HG03457 (cell line): Measurements from ENCODE around the gene GPR65.

Source experiments
- ATAC-seq: cut with Tn5 transposase; IDR thresholded peaks from one replicate; pipeline ENCODE4 v1.9.1; 2021; ENCODE audit warnings: moderate number of reproducible peaks; ENCODE audit not compliant: unreplicated experiment

GPR65 gene

DNA sequence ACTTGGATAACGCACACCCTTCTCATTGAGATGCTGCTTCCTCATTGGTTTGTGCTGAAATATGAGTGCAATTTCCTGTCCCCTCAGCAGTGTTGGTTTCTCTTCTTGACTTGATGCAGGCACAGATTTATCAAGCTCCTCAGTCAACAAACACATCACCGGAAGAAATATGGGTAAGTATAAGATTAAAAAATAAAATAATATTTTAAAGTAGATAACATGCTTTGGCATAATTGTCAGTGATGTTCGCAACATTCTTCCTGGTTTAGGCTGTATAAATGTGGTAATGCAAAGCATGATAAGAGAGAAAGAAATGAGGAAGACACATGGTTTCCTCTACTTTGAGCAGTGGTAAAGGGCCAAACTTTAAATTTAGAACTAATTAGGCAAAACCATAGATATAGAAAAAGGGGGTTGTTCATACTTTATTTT, at the start of gene GPR65:
Gene GPR65, plus strand, starts transcription at position 86 of the 432 bp plus-strand sequence. CDS start 5,713 bp downstream, outside the sequence.
- peak; percentile 67 for ATAC-seq

DNA sequence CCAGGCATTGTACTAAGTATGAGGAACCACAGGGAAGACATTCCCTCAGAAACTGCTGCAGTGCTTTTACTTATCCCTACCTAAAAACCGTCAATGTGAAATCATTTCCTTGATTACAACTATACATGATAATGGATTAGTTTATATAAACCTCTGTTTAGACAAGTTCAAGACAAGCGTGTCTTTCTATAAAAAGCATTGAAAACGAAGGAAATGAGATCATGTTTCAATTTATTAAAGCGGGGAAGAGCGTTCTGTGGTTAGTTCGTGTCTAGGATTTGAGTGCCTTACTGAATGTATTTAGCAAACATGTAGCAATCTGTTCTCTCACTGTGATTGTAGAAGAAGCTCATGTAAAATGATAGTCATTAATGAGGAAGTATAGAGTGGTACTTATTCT, 49.4 kb upstream of the GPR65 start:
- ATAC-seq = no peak

DNA sequence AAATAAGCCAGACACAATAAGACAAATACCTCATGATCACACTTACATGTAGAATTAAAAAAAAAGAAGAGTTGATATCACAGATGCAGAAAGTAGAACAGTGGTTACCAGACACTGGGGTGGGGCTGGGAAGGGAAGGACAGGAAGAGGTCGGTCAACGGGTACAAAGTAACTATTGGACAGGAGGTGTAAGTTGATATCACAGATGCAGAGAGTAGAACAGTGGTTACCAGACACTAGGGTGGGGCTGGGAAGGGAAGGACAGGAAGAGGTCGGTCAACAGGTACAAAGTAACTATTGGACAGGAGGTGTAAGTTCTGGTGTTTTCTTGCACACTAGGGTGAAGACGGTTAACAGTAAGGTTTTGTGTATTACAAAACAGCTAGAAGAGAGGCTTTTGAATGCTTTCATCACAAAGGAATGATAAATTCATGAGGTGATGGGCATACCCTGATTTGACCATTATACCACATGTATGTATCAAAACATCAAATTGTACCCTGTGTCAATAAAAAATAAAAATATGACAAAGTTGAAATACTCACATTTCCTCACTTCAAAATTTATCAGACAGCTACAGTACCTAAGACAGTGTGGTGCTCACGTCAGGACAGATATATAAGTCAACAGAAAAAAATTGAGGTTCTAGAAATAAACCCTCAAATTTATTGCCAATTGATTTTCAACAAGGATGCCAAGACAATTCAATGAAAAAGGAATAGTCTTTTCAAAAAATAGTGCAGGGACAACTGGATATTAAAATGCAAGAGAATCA, 44.7 kb upstream of the GPR65 start:
- ATAC-seq = no peak

- ATAC-seq = no peak
Observed at GRCh38 chr14:87961246-87961645, 43.7 kb upstream of the GPR65 start.

GRCh38 chr14:87966816-87967215, 38.1 kb upstream of the GPR65 start:
- ATAC-seq = no peak

- ATAC-seq = no peak
Observed at GRCh38 chr14:87967496-87967895, 37.4 kb upstream of the GPR65 start.

GRCh38 chr14:87971010-87971409, 33.9 kb upstream of the GPR65 start:
- peak; percentile 80 for ATAC-seq

GRCh38 chr14:87975636-87976035, 29.3 kb upstream of the GPR65 start:
- ATAC-seq = no peak

DNA sequence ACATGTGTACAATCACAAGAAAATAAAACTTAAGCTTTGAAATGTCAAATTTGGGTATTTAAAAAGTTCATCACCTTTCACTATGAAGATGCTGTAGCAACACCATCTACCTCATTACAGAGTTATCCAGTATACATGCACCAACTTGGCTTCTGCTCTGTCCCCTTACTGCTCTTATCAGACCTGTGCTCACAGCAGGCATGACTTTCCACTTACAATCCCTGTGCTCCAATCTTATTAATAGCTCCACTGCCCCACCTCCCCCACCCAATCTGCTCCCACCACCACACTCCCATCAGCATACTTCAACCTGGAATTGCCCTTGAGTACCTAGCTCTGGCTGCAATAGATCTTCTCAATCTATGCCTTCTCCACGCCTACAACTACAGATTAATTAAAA, 25.2 kb upstream of the GPR65 start:
- ATAC-seq = no peak

DNA sequence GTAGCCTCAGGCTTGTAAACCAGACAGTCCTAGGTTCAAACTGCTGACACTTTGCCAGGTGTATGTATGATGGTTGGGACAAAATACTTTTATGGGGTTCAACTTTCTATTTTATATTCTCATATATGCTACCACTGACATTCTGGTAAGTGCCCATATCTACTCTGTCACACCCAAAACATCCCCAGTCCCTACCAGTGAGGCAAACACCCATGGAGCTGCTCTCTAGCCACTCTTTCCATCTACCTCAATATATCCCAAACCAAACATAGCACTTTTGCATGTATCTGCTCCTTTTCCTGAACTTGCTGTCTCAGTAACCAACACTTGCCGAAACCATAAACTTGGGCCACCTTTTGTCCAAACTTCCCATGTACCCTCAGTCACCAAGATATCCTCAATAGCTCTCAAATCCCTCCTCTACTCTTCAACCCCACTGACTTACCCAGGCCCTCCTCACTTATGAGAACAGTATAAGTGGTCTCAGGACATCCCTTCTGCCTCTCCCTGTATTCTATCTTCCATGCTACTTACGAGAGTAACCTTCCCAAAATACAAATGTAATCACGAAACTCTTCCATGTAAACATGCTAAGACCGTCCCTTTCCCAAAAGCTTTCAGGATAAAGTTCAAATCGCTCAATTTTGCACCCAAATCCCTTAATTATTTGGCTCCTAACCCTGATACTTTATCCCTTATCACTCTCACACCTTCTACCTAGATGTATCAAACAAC, 15.5 kb upstream of the GPR65 start:
- ATAC-seq = no peak

GRCh38 chr14:87989956-87990299, 15.0 kb upstream of the GPR65 start:
- no peak for ATAC-seq

DNA sequence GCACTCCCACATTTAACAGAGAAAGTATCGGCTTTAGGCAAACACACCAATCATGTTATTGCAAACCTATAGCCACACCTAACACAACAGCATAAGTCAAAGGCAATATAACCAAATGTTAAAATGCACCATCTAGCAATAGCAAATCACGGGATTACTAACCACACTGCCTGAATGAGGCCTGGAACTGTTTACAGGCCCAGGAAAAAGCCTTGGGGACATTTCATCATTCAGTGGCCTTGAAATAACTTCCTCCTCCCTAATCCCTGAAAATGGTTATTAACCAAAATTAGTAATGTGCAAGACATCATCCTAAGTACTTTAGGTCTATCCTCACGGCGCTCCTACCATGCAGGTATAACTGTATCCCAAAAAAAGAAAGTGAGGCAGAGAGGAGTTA, 14.3 kb upstream of the GPR65 start:
- no peak for ATAC-seq

GRCh38 chr14:87992346-87992717, 12.6 kb upstream of the GPR65 start:
- peak; percentile 6 for ATAC-seq

GRCh38 chr14:87992718-87993628, 12.0 kb upstream of the GPR65 start, which contains the start of gene GALC:
Gene GALC (minus strand): TSS chr14:87993182. CDS start chr14:87993164, 18 bp downstream.
- peak; percentile 86 for ATAC-seq

- ATAC-seq = peak; percentile 30
Observed at GRCh38 chr14:87994974-87995373, 10.0 kb upstream of the GPR65 start.

GRCh38 chr14:87995500-87996290, 9.2 kb upstream of the GPR65 start:
- no peak for ATAC-seq

- no peak for ATAC-seq
Observed at GRCh38 chr14:87996291-87996592, 8.7 kb upstream of the GPR65 start.

GRCh38 chr14:87998482-87998881, 6.5 kb upstream of the GPR65 start:
- ATAC-seq = no peak

DNA sequence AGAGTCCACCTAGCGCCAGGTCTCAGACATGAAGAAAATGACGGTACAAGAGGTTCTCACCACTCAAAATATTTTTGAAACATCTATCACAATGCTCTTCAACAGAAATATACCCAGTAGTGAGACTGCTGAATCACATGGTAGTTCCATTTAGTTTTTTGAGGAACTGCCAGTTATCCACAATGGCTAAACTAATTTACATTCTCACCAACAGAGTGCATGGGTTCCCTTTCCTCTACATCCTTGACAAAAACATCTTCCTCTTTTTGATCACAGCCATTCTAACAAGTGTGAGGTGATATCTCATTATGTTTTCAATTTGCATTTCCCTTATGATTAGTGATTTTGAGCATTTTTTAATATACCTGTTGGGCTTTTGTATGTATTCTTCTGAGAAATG, 5.7 kb upstream of the GPR65 start:
- ATAC-seq = no peak

DNA sequence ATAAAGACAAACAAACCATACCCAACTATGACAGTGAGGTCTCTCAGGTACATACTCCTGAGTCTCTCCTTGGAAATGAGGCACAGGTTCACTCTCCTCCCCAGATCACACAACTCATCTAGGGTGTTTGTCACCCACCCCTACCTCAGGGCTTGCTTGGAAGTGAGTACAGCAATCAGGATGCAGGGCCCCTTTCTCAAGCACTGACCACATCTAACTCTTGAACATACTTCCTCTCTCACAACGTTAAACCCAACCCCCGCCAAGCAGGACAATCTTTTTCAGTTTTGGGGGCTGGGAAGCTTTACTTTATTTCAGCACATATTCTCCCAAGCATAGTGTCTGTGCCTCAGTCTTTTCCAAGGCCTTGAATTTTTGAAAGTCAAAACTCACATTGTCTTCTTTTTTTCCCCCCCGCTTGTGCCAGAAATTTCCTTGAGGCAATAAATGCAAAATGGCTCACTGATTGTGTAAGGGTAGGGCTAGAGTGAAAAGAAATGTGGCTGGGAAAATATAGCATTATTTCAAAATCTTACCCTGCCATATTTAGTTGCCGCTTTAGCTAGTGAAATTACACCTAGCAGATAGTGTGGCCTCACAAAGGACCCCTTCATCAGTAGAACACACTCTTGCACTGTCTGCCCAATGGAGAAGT, 2.4 kb upstream of the GPR65 start:
- ATAC-seq = no peak
